Sigmoid colon (tissue), 7 donors: ENCODE data around the gene SLC22A3. TPM values are rescaled to one million over a fixed set of nuclear protein-coding genes. Genes with fewer than 3 reads are reported as not detected.

Source experiments
- DNase-seq: peaks from one replicate; pipeline ENCODE4 v3.0.0-alpha.2; 2019
- H3K27ac ChIP-seq, 4 donors: fragments of 200-600 bp; sonication (generic); one replicate each; pipeline ENCODE4 v1.5.1; 2016 to 2019; ENCODE audit warnings: mild to moderate bottlenecking in 1 of 4
- H3K27me3 ChIP-seq, 3 donors: fragments of 200-600 bp; sonication (generic); one replicate each; pipeline ENCODE4 v1.5.1; 2019; ENCODE audit warnings: mild to moderate bottlenecking in 1 of 3
- H3K36me3 ChIP-seq, 4 donors: fragments of 200-600 bp; sonication (generic); one replicate each; pipeline ENCODE4 v1.5.1; 2016 to 2019
- H3K4me1 ChIP-seq, 4 donors: fragments of 200-600 bp; sonication (generic); one replicate each; pipeline ENCODE4 v1.5.1; 2017 to 2019
- H3K4me3 ChIP-seq, 4 donors: fragments of 200-600 bp; sonication (generic); one replicate each; pipeline ENCODE4 v1.5.1; 2017 to 2019; ENCODE audit warnings: mild to moderate bottlenecking in 2 of 4, moderate library complexity in 1 of 4
- H3K9me3 ChIP-seq, 4 donors: fragments of 200-600 bp in 3 of 4; sonication (generic) in 3 of 4; one replicate each; pipeline versions ENCODE4 v1.5.1 to v1.6.1; 2013 to 2019
- CTCF ChIP-seq, 4 experiments: fragments of 450-650 bp in 3 of 4; fragments of 200-600 bp in 1 of 4; IDR thresholded peaks; one replicate each; pipeline ENCODE4 v1.5.1; 2016 to 2019; ENCODE audit warnings: antibody characterized with exemption in 4 of 4, mild to moderate bottlenecking in 3 of 4, moderate library complexity in 2 of 4
- EP300 ChIP-seq, 4 donors: sonication (generic); formaldehyde crosslinking; IDR thresholded peaks; one replicate each; pipeline ENCODE4 v1.6.1; 2017; ENCODE audit warnings: antibody characterized with exemption in 4 of 4
- POLR2A ChIP-seq, 2 donors: fragments of 450-650 bp; IDR thresholded peaks; one replicate each; pipeline ENCODE4 v1.6.1; 2016; ENCODE audit warnings: antibody characterized with exemption in 2 of 2, mild to moderate bottlenecking in 2 of 2, moderate library complexity in 2 of 2
- POLR2AphosphoS5 ChIP-seq, 4 donors: sonication (generic); formaldehyde crosslinking; IDR thresholded peaks; one replicate each; pipeline ENCODE4 v1.6.1; 2017; ENCODE audit warnings: antibody characterized with exemption in 4 of 4
- WGBS, 2 donors: extraction: QIAGEN DNeasy Blood & Tissue Kit; methylation state at CpG; one replicate each; pipeline ENCODE4 v1.1.7; 2013; 5-methylcytosine and 5-hydroxymethylcytosine counted together
- intact Hi-C: fragments of 100-400 bp; cut with DNase I; formaldehyde crosslinking; loops from one replicate; pipeline ENCODE4 v1.15.1; 2023
- polyA plus RNA-seq, 3 donors: library from polyadenylated mRNA; stranded (reverse); fragments of 200-250 nt; gene quantifications; one replicate each; pipeline ENCODE4 v1.2.3, GENCODE V29; 2013
- total RNA-seq, 4 donors: library from RNA; depleted of rRNA; stranded (reverse); fragments of >200 nt; gene quantifications; one replicate each; pipeline ENCODE4 v1.1.0, GENCODE V29; 2016
- donor health status: healthy with polysubstance abuse.
- donor health status: Bipolar disorder and iron deficiency.
- donor health status: healthy.

SLC22A3 gene
- total and polyA plus RNA-seq, 7 donors, result 0.23 to 26.3 (median 13.6) TPM

GRCh38 chr6:160396292-160396691 lies 48.1 kb downstream of the SLC22A3 start:
- peaks cover 0 to 30% (median 13%) of the 10 kb centered on the region in 4 donors for H3K4me1 ChIP-seq

GRCh38 chr6:160398674-160399271 lies 50.6 kb downstream of the SLC22A3 start:
- H3K27ac ChIP-seq, result peak overlapping the region in 1 of 4 donors; percentile 79
- no peak for DNase-seq
- intact Hi-C loops, result no loop called here
- TF ChIP-seq CTCF (IDR thresholded peaks at IDR 0.05), result no peak
- TF ChIP-seq POLR2A (IDR thresholded peaks at IDR 0.05), result no peak
- TF ChIP-seq POLR2AphosphoS5 (IDR thresholded peaks at IDR 0.05), result no peak
- TF ChIP-seq EP300 (IDR thresholded peaks at IDR 0.05), result no peak
- no peaks in the 10 kb centered on the region for H3K9me3 ChIP-seq
- no peaks in the 10 kb centered on the region for H3K36me3 ChIP-seq
- WGBS, 2 donors, result 77 to 87% methylated on average over 3 of the region's 3 CpGs
- no peak overlapping the region for H3K4me3 ChIP-seq
- peaks cover 0 to 19% (median 8%) of the 10 kb centered on the region in 4 donors for H3K4me1 ChIP-seq
- no peaks in the 10 kb centered on the region for H3K27me3 ChIP-seq

More at GRCh38 chr6:160396292-160396691, 48.1 kb downstream of the SLC22A3 start:
- Histone ChIP-seq H3K4me3 (no peak overlapping the region), H3K9me3 (no peaks in the 10 kb centered on the region), H3K27ac (peak overlapping the region in 1 of 4 donors; percentile 27), H3K36me3 (no peaks in the 10 kb centered on the region), H3K27me3 (no peaks in the 10 kb centered on the region)
- no peak for TF ChIP-seq CTCF (IDR thresholded peaks at IDR 0.05)
- peak in 1 of 4 donors; percentile 18 for TF ChIP-seq POLR2AphosphoS5 (IDR thresholded peaks at IDR 0.05)
- no peak for DNase-seq
- intact Hi-C loops, result no loop called here
- 97 to 100% methylated on average over 1 of the region's 1 CpG for WGBS, 2 donors

GRCh38 chr6:160400446-160400845 lies 52.3 kb downstream of the SLC22A3 start:
- Histone ChIP-seq H3K27ac (peak overlapping the region; percentile 47 to 79 (median 65)), H3K27me3 (no peaks in the 10 kb centered on the region), H3K36me3 (no peaks in the 10 kb centered on the region), H3K4me3 (no peak overlapping the region), H3K9me3 (no peaks in the 10 kb centered on the region), H3K4me1 (peaks cover 0 to 19% (median 8%) of the 10 kb centered on the region in 4 donors)
- no peak for DNase-seq
- 56 to 79% methylated on average over 2 of the region's 2 CpGs for WGBS, 2 donors
- intact Hi-C loops, result no loop called here
- TF ChIP-seq EP300 (IDR thresholded peaks at IDR 0.05) (peak; percentile 31 to 90 (median 75)), POLR2AphosphoS5 (IDR thresholded peaks at IDR 0.05) (peak; percentile 30 to 79 (median 72)), CTCF (IDR thresholded peaks at IDR 0.05) (no peak)

- Histone ChIP-seq H3K36me3 (peaks cover 0 to 8% (median 0%) of the 10 kb centered on the region in 4 donors), H3K4me3 (no peak overlapping the region), H3K27me3 (no peaks in the 10 kb centered on the region), H3K4me1 (no peaks in the 10 kb centered on the region), H3K27ac (no peak overlapping the region), H3K9me3 (no peaks in the 10 kb centered on the region)
- no peak for TF ChIP-seq POLR2AphosphoS5 (IDR thresholded peaks at IDR 0.05)
- no peak for TF ChIP-seq CTCF (IDR thresholded peaks at IDR 0.05)
- TF ChIP-seq POLR2A (IDR thresholded peaks at IDR 0.05), result no peak
- TF ChIP-seq EP300 (IDR thresholded peaks at IDR 0.05), result no peak
- 80 to 81% methylated on average over 5 of the region's 5 CpGs for WGBS, 2 donors
- intact Hi-C loops, result no loop called here
- no peak for DNase-seq
Measured at GRCh38 chr6:160408528-160408927, 60.4 kb downstream of the SLC22A3 start.

GRCh38 chr6:160412993-160413392 lies 64.8 kb downstream of the SLC22A3 start:
- Histone ChIP-seq H3K36me3 (peaks cover 0 to 8% (median 0%) of the 10 kb centered on the region in 4 donors), H3K27me3 (no peaks in the 10 kb centered on the region), H3K27ac (no peak overlapping the region), H3K4me3 (no peak overlapping the region), H3K9me3 (no peaks in the 10 kb centered on the region), H3K4me1 (no peaks in the 10 kb centered on the region)
- intact Hi-C loops, result no loop called here
- TF ChIP-seq EP300 (IDR thresholded peaks at IDR 0.05) (no peak), POLR2AphosphoS5 (IDR thresholded peaks at IDR 0.05) (no peak), CTCF (IDR thresholded peaks at IDR 0.05) (no peak), POLR2A (IDR thresholded peaks at IDR 0.05) (no peak)
- WGBS, 2 donors, result 93 to 95% methylated on average over 2 of the region's 2 CpGs
- DNase-seq, result no peak
